Activated naive CD4-positive, alpha-beta T cell treated with anti-CD3 and anti-CD28 coated beads, Interleukin-2, amount 50 U/mL, for 72 hours (primary cell): ENCODE measurements around the gene PLCB1. TPM values are rescaled to one million over a fixed set of nuclear protein-coding genes. Genes with fewer than 3 reads are reported as not detected.

Source experiments
- ATAC-seq, 2 donors: fragments of 150-1000 bp; cut with Tn5 transposase; 2 replicates each; pipeline ENCODE4 v1.10.0; 2021; ENCODE audit warnings: mild to moderate bottlenecking in 2 of 2, moderate library complexity in 2 of 2
- DNase-seq, 2 donors: peaks; one replicate each; pipeline ENCODE4 v3.0.0; 2021 to 2022; ENCODE audit warnings: low spot score in 2 of 2
- H3K27ac Mint-ChIP-seq, 2 donors: one replicate each; pipeline ENCODE4 v1.8.0; 2022; ENCODE audit warnings: mild to moderate bottlenecking in 2 of 2, mixed read lengths in 2 of 2
- H3K36me3 Mint-ChIP-seq, 2 donors: one replicate each; pipeline ENCODE4 v1.8.0; 2022; ENCODE audit warnings: mixed read lengths in 2 of 2
- H3K9me3 Mint-ChIP-seq, 2 donors: one replicate each; pipeline ENCODE4 v1.8.0; 2022; ENCODE audit warnings: mixed read lengths in 2 of 2
- total RNA-seq, 2 donors: library from RNA; stranded (reverse); gene quantifications; one replicate each; pipeline ENCODE4 v1.2.3, GENCODE V29; 2022

The PLCB1 gene
- total RNA-seq, 2 donors from 2014 or later: 0.56 to 2.1 TPM

DNA sequence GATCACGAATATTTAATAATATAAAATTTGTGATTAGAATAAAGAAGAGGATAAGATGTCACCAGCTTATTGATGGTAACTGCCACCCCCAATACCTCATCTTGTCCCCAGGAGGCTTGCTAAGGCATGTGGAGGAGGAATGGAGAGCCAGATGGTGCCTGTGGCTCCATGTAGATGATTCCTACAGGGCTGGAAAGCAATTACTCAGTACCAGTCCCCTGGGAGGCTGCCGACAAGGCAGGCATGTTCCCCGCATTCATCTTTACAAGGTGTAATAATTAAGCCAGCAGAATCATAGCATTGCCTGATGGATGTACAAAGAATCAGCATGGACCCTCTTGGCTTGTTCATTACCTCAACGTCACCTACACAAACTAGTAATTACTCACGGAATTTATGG lies 155.3 kb downstream of the PLCB1 start:
- DNase-seq (no peak), ATAC-seq (no peak)
- Mint-ChIP-seq H3K9me3 (no peaks in the 10 kb centered on the region), H3K27ac (no peak overlapping the region), H3K36me3 (no peaks in the 10 kb centered on the region)

DNA sequence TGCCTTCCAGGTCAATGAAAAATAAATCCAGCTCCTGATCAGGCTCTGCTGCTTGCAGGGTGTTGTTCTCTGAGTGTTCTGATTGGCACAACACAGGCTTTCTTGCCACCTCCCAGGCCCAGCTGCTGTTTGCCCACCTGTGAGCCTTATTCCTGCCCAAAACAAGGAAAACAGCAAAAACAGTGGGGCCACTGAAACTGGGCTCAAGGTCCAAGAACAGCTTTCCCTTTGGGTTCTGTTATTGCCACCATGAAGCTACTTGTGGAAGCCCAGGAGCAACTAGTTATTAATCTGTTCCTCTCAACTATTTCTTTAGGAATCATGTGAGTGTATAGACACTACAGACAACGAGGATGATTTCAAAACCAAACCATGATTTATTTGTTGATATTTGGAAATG lies 159.1 kb downstream of the PLCB1 start:
- no peaks in the 10 kb centered on the region for H3K36me3 Mint-ChIP-seq
- H3K9me3 Mint-ChIP-seq: no peaks in the 10 kb centered on the region
- no peak overlapping the region for H3K27ac Mint-ChIP-seq
- no peak for DNase-seq
- no peak for ATAC-seq

DNA sequence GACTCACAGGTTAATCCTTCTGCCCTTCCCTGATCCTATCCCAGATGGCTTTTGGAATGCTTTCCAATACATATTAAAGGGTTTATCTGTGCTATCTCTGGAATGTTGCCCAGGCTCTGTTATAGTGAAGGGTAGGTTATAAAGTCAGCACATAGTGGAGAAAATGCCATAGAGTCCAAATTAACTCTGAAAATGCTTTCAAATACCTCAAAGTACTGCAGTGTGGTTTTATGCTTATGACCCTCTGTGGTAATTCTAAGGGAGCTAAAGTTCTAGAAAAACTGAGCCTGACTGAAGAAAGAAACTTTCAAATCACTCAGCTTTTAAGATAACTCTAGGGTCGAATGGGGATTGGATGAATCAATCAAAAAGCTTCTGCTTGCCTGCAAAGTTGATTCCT lies 159.8 kb downstream of the PLCB1 start:
- Mint-ChIP-seq H3K9me3 (no peaks in the 10 kb centered on the region), H3K27ac (no peak overlapping the region)
- no peak for ATAC-seq

DNA sequence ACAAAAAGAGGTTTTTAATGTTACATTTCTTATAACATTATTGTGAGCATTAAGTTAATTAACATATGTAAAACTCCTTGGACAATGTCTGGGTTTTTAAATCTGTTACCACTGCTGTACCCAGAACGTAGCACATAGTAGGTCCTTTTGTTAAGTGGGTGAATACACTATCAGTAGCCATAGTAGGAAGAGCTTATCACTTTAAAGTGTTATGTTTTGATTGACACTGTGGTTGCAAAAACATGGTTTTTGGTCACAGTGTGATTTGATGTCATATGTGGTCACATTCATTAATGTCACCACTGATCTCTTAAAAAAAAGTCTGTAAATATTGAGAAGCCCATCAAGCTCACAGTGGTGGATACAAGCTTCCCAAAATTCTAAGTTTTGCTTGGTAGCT lies 160.7 kb downstream of the PLCB1 start:
- Mint-ChIP-seq H3K27ac (no peak overlapping the region), H3K36me3 (no peaks in the 10 kb centered on the region), H3K9me3 (no peaks in the 10 kb centered on the region)
- ATAC-seq (no peak), DNase-seq (no peak)

More for the DNA sequence above, 159.8 kb downstream of the PLCB1 start:
- no peak for DNase-seq
- H3K36me3 Mint-ChIP-seq: no peaks in the 10 kb centered on the region

GRCh38 chr20:8293750-8294149 lies 161.7 kb downstream of the PLCB1 start:
- H3K27ac Mint-ChIP-seq: no peak overlapping the region
- no peaks in the 10 kb centered on the region for H3K9me3 Mint-ChIP-seq
- DNase-seq (no peak), ATAC-seq (no peak)
- H3K36me3 Mint-ChIP-seq: no peaks in the 10 kb centered on the region

- no peak for ATAC-seq
- DNase-seq: no peak
- no peaks in the 10 kb centered on the region for H3K36me3 Mint-ChIP-seq
- no peaks in the 10 kb centered on the region for H3K9me3 Mint-ChIP-seq
- no peak overlapping the region for H3K27ac Mint-ChIP-seq
These were observed 164.5 kb downstream of the PLCB1 start for GRCh38 chr20:8296536-8296935.

DNA sequence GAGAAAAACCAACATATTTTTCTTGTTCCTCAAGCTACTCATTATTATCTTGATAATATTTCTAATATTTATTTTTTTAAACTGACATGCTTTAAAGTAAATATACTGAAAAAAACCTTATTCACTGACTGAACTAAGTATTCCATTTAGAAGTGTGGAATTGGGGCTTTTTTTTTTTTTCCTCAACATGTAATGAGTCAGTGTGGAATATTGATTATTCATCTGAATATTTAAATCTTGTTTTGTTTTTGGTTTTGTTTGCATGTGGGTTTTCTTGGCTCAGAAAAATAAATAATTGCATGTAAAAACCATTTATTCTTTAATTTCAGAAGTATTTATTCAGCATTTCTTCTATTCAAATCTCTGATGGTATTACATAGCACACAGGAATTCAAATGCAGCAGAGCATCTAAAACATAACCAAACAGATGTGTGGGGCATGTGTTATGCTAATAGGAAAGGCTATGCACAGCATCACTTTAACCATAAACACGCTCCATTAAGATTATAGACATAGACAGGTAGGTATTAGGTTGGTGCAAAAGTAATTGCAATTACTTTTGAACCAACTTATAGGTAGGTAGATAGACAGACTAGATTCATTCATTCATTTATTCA lies 166.5 kb downstream of the PLCB1 start:
- ATAC-seq: no peak
- H3K27ac Mint-ChIP-seq: no peak overlapping the region

GRCh38 chr20:8299921-8300320 lies 167.9 kb downstream of the PLCB1 start:
- no peaks in the 10 kb centered on the region for H3K9me3 Mint-ChIP-seq
- ATAC-seq (no peak), DNase-seq (no peak)
- H3K27ac Mint-ChIP-seq: no peak overlapping the region
- H3K36me3 Mint-ChIP-seq: no peaks in the 10 kb centered on the region

More for the DNA sequence above, 166.5 kb downstream of the PLCB1 start:
- Mint-ChIP-seq H3K36me3 (no peaks in the 10 kb centered on the region), H3K9me3 (no peaks in the 10 kb centered on the region)
- DNase-seq: no peak

DNA sequence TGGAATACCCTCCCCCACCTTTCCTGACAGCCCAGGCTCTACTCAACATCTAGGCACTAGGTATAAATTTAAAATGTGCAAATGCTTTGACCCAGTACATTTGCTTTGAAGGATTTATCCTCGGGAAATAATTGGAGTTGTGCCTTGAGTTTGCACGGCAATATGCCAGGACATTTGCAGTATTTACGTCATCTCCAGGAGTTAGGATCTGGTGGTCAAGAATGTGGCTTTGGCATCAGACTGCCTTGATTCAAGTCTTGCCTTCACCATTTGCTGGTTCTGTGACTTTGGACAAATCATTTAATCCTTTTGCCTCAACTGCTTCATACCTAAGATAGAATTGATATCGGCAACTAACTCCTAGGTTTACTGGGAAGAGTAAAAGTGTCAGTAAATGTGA lies 169.6 kb downstream of the PLCB1 start:
- no peak for ATAC-seq
- no peaks in the 10 kb centered on the region for H3K36me3 Mint-ChIP-seq
- no peak for DNase-seq
- no peak overlapping the region for H3K27ac Mint-ChIP-seq
- no peaks in the 10 kb centered on the region for H3K9me3 Mint-ChIP-seq

- H3K36me3 Mint-ChIP-seq: no peaks in the 10 kb centered on the region
- H3K27ac Mint-ChIP-seq: no peak overlapping the region
- no peaks in the 10 kb centered on the region for H3K9me3 Mint-ChIP-seq
- ATAC-seq (no peak), DNase-seq (no peak)
These were observed 171.6 kb downstream of the PLCB1 start for GRCh38 chr20:8303651-8304050.

- H3K27ac Mint-ChIP-seq: no peak overlapping the region
- ATAC-seq (no peak), DNase-seq (no peak)
- H3K36me3 Mint-ChIP-seq: no peaks in the 10 kb centered on the region
- no peaks in the 10 kb centered on the region for H3K9me3 Mint-ChIP-seq
These were observed 172.2 kb downstream of the PLCB1 start for GRCh38 chr20:8304124-8304816.

- Mint-ChIP-seq H3K36me3 (no peaks in the 10 kb centered on the region), H3K9me3 (no peaks in the 10 kb centered on the region), H3K27ac (no peak overlapping the region)
- ATAC-seq (peak; percentile 80 to 94), DNase-seq (peak; percentile 62 to 72)
These were observed 173.4 kb downstream of the PLCB1 start for GRCh38 chr20:8305449-8305978.

DNA sequence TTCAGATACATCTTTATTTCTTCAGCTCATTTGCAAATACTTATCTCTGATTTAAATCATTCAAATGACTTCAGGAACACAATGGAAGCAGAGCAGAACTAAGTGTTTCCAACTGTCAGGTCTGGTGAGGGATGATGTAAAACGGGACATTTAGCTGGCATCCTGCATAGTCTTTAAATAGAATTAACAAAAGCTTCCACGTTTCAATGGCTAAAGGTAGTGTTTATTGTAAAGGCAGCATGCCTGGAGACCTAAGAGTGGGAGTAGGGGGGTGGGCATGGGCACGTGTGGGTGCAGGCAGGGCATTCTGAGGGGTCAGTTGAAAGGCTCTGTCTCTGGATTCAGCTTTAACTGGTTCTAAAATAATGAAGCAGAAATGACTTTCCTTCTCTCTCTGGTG lies 174.9 kb downstream of the PLCB1 start:
- Mint-ChIP-seq H3K9me3 (no peaks in the 10 kb centered on the region), H3K36me3 (no peaks in the 10 kb centered on the region), H3K27ac (no peak overlapping the region)
- ATAC-seq (no peak), DNase-seq (no peak)

DNA sequence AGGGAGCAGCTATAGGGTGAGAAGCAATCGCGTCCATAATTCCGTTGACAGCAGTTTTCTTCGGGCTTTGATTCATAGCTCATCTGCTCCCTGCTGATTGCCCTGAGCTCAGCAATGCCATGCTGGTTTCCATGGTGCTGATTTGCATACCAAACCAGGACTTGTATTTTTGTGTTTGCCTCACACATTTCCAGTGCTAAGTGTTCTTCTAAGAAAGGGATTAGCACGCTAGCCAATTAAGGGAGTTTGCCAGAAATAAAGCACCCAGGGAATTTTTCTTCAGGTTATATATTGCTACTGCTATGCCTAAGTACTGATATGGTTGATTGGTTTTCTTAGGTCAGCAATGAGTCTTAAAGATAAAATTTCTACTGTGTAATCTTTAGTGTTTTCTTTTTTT lies 177.6 kb downstream of the PLCB1 start:
- ATAC-seq (no peak), DNase-seq (no peak)
- Mint-ChIP-seq H3K27ac (no peak overlapping the region), H3K9me3 (no peaks in the 10 kb centered on the region), H3K36me3 (no peaks in the 10 kb centered on the region)

GRCh38 chr20:8310618-8311017 lies 178.6 kb downstream of the PLCB1 start:
- Mint-ChIP-seq H3K27ac (no peak overlapping the region), H3K9me3 (no peaks in the 10 kb centered on the region), H3K36me3 (no peaks in the 10 kb centered on the region)
- no peak for DNase-seq
- no peak for ATAC-seq

DNA sequence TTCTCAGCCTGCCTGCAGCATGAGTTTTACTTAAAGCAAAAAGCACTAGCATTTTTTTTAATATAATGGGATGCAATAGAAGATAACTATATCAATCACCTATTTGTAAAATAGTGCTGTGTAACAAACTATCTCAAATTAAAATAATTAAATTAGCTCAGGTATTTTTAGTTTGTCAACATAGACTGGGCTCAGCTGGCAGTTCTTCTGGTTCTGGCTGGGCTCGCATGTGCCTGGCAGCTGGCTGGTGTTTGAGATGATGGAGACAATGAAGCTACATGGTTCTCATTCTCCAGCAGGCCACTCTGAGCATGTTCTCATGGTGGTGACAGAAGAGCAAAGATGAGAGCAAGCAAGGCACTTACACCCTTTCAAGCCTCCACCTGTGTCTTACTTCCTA lies 181.0 kb downstream of the PLCB1 start:
- Mint-ChIP-seq H3K36me3 (no peaks in the 10 kb centered on the region), H3K27ac (no peak overlapping the region), H3K9me3 (no peaks in the 10 kb centered on the region)
- DNase-seq (no peak), ATAC-seq (no peak)

DNA sequence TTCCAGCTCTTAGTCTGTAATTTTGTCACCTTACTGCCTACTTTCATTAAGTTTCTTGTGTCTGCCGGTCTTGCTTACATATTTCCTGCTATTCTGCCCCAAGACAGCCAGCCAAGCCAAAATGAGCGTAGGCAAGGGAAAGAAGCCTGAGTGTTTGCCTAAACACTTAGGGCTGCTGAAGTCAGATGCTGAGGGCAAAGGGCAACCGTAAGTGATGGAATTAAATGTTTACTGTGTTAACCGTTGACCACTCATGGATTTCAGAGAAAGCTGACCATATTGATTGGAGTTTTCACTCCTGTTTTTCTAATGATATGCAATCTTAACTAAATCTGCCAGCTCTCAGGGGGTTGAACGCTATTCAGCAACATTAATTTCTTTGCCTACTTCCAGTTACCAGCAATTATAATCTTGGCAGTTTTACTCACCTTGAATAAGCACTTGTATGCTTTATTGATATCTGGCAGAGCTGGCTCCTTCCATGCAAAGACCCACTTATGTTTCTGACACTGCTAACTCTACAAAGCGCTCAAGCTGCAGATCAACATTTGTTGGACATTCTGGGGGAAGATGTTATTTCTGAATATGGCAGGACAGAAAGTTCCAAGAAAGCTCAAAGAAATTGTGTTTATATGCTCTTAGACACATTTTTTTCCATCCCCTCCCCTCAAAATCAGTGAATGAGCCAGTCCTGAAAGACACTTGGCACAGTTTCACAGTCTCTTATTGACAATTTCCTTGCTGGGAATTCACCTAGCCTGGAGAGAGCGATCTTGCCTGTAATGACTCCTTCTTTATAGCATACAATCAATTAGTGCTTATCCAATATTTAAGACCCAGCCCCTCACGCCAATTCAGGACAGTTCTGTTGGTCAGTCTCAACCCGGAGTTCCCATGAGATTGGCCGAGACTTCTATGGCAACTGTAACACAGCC lies 183.8 kb downstream of the PLCB1 start:
- no peak for ATAC-seq
- no peak for DNase-seq
- Mint-ChIP-seq H3K36me3 (no peaks in the 10 kb centered on the region), H3K9me3 (no peaks in the 10 kb centered on the region), H3K27ac (no peak overlapping the region)
